IPS-11a (cell line): ENCODE data around the gene ODAM.
"Not testable (repeated sequence)": the region's sequence is repeated elsewhere in the genome, so short reads cannot be mapped to it uniquely, and the experiment has no call there.

Experiments
- H3K4me3 ChIP-seq: one replicate; pipeline ENCODE4 v1.5.1; 2013; ENCODE audit warnings: low read depth, low read length, control low read depth

The ODAM gene

GRCh38 chr4:70195425-70195824 lies at the start of gene ODAM:
TSS of gene ODAM (plus strand) at chr4:70195725. CDS start at chr4:70196544, 819 bp downstream.
- H3K4me3 ChIP-seq: no peak within 1 kb of the TSS

- no peak overlapping the region for H3K4me3 ChIP-seq
These were observed 44.3 kb upstream of the ODAM start for GRCh38 chr4:70151271-70151670.

- no peak overlapping the region for H3K4me3 ChIP-seq
These were observed 43.4 kb upstream of the ODAM start for GRCh38 chr4:70152088-70152487.

GRCh38 chr4:70153937-70154336 lies 41.6 kb upstream of the ODAM start, which contains the start of gene PRR27:
TSS of gene PRR27 (plus strand) at chr4:70154237. CDS start at chr4:70154376, 139 bp downstream.
- H3K4me3 ChIP-seq: no peak within 1 kb of the TSS

GRCh38 chr4:70158576-70158975 lies 36.9 kb upstream of the ODAM start:
- no peak overlapping the region for H3K4me3 ChIP-seq

- no peak overlapping the region for H3K4me3 ChIP-seq
These were observed 18.4 kb upstream of the ODAM start for GRCh38 chr4:70177090-70177489.

- no peak overlapping the region for H3K4me3 ChIP-seq
These were observed 17.4 kb upstream of the ODAM start for GRCh38 chr4:70178075-70178660.

- H3K4me3 ChIP-seq: no peak overlapping the region
These were observed 15.7 kb upstream of the ODAM start for GRCh38 chr4:70179811-70180210.

GRCh38 chr4:70181864-70182263 lies 13.7 kb upstream of the ODAM start:
- no peak overlapping the region for H3K4me3 ChIP-seq

- H3K4me3 ChIP-seq: no peak overlapping the region
These were observed 12.9 kb upstream of the ODAM start for GRCh38 chr4:70182517-70183167.

GRCh38 chr4:70183168-70183939 lies 12.2 kb upstream of the ODAM start:
- no peak overlapping the region for H3K4me3 ChIP-seq

- no peak overlapping the region for H3K4me3 ChIP-seq
These were observed 11.6 kb upstream of the ODAM start for GRCh38 chr4:70183940-70184246.

- H3K4me3 ChIP-seq: no peak overlapping the region
These were observed 8.3 kb upstream of the ODAM start for GRCh38 chr4:70187216-70187615.

GRCh38 chr4:70190579-70190978 lies 4.9 kb upstream of the ODAM start:
- H3K4me3 ChIP-seq: no peak overlapping the region

- H3K4me3 ChIP-seq: no peak overlapping the region
These were observed 3.9 kb upstream of the ODAM start for GRCh38 chr4:70191647-70192046.

- H3K4me3 ChIP-seq: no peak overlapping the region
These were observed 2.6 kb upstream of the ODAM start for GRCh38 chr4:70192895-70193294.

GRCh38 chr4:70196857-70197256 lies 1.3 kb downstream of the ODAM start:
- H3K4me3 ChIP-seq: no peak overlapping the region

- H3K4me3 ChIP-seq: no peak overlapping the region
These were observed 2.3 kb downstream of the ODAM start for GRCh38 chr4:70197842-70198241.

GRCh38 chr4:70203601-70204000 lies 8.1 kb downstream of the ODAM start:
- H3K4me3 ChIP-seq: no peak overlapping the region

- not testable (repeated sequence) for H3K4me3 ChIP-seq
These were observed 17.2 kb downstream of the ODAM start for GRCh38 chr4:70212752-70213151.

- H3K4me3 ChIP-seq: not testable (repeated sequence)
These were observed 20.6 kb downstream of the ODAM start for GRCh38 chr4:70216109-70216508.

GRCh38 chr4:70216550-70216949 lies 21.0 kb downstream of the ODAM start:
- not testable (repeated sequence) for H3K4me3 ChIP-seq
